A549 (cell line): Measurements from ENCODE around the gene ARHGAP12. TPM values are rescaled to one million over a fixed set of nuclear protein-coding genes. Genes with fewer than 3 reads are reported as not detected.
A peak's percentile ranks its signal among the peaks of the same experiment; 100 is the strongest.
"Not testable (repeated sequence)": the region's sequence is repeated elsewhere in the genome, so short reads cannot be mapped to it uniquely, and the experiment has no call there.

ENCODE experiments used
- ATAC-seq, 2 experiments: fragments of 200-7000 bp in 1 of 2; fragments of >200 bp in 1 of 2; cut with Nextera tagmentation in 1 of 2; cut with Tn5 transposase in 1 of 2; 3 replicates each; pipeline versions ENCODE4 v1.8.0 to v1.9.1; 2018 to 2020; ENCODE audit warnings: mild to moderate bottlenecking in 1 of 2, moderate library complexity in 1 of 2
- CTCF ChIA-PET: fragments of 300-600 bp; sonication (Branson Sonifier 250); formaldehyde crosslinking; extraction: SDS; loops from one replicate; lab custom pipeline; 2021; ENCODE audit warnings: antibody characterized with exemption, inconsistent platforms; lab: Yijun Ruan, JAX
- POLR2A ChIA-PET: fragments of 350-600 bp; formaldehyde crosslinking; extraction: SDS; loops from one replicate; lab custom pipeline; 2021; ENCODE audit warnings: antibody characterized with exemption, inconsistent platforms; lab: Yijun Ruan, JAX
- DNase-seq, 2 experiments: peaks; one replicate each; pipeline versions ENCODE4 v3.0.0 to v3.0.0-alpha.2; 2011 to 2016; ENCODE audit warnings: low read depth in 1 of 2, low spot score in 1 of 2
- FAIRE-seq: peaks from 2 replicates; lab custom pipeline; 2011; peaks lifted over from hg19 to GRCh38; lab: Jason Lieb, UNC
- H3K27ac ChIP-seq, 2 experiments: fragments of >200 bp; sonication (Bioruptor Twin); formaldehyde crosslinking; 3 replicates each; pipeline ENCODE4 v1.5.1; 2016 to 2017
- H3K4me1 ChIP-seq: fragments of >200 bp; sonication (Bioruptor Twin); formaldehyde crosslinking; 3 replicates; pipeline ENCODE4 v1.6.1; 2016
- H3K4me2 ChIP-seq: fragments of >200 bp; sonication (Bioruptor Twin); formaldehyde crosslinking; 3 replicates; pipeline ENCODE4 v1.6.1; 2016
- H3K4me3 ChIP-seq: fragments of >200 bp; sonication (Bioruptor Twin); formaldehyde crosslinking; 3 replicates; pipeline ENCODE4 v1.5.1; 2016
- H3K9me3 ChIP-seq: fragments of >200 bp; sonication (Bioruptor Twin); formaldehyde crosslinking; 3 replicates; pipeline ENCODE4 v1.6.1; 2016
- CEBPB ChIP-seq, 2 experiments: fragments of >200 bp in 1 of 2; sonication (Bioruptor Twin) in 1 of 2; formaldehyde crosslinking in 1 of 2; IDR thresholded peaks; 2 replicates each; pipeline ENCODE4 v1.6.1; 2012 to 2016
- CHD4 ChIP-seq: fragments of 200-600 bp; sonication (generic); IDR thresholded peaks from 2 replicates; pipeline ENCODE4 v1.6.1; 2016; ENCODE audit warnings: antibody characterized with exemption, mild to moderate bottlenecking, borderline replicate concordance
- EP300 ChIP-seq, 2 experiments: fragments of >200 bp; sonication (Bioruptor Twin); formaldehyde crosslinking; IDR thresholded peaks; 2 replicates in 1 of 2; 3 replicates in 1 of 2; pipeline ENCODE4 v1.6.1; 2016 to 2017
- FOSL2 ChIP-seq, 2 experiments: fragments of 450-650 bp in 1 of 2; fragments of >200 bp in 1 of 2; sonication (Bioruptor Twin) in 1 of 2; formaldehyde crosslinking; IDR thresholded peaks; 2 replicates each; pipeline versions ENCODE4 v1.5.0 to v1.6.1; 2016 to 2020; ENCODE audit warnings: mild to moderate bottlenecking in 1 of 2, moderate library complexity in 1 of 2
- FOXS1 ChIP-seq: fragments of 250-450 bp; sonication (Bioruptor Pico); IDR thresholded peaks from 2 replicates; pipeline ENCODE4 v1.5.0; 2020; ENCODE audit warnings: mild to moderate bottlenecking, moderate library complexity
- GATA3 ChIP-seq: IDR thresholded peaks from 2 replicates; pipeline ENCODE4 v1.6.1; 2012; ENCODE audit warnings: borderline replicate concordance
- HEYL ChIP-seq: fragments of 250-450 bp; sonication (Bioruptor Pico); IDR thresholded peaks from 2 replicates; pipeline ENCODE4 v1.8.0; 2021; ENCODE audit warnings: mild to moderate bottlenecking, moderate library complexity
- HOXB5 ChIP-seq: fragments of 250-450 bp; sonication (Bioruptor Pico); IDR thresholded peaks from 2 replicates; pipeline ENCODE4 v1.5.0; 2020; ENCODE audit warnings: mild to moderate bottlenecking, moderate library complexity
- JUNB ChIP-seq: fragments of >200 bp; sonication (Bioruptor Twin); formaldehyde crosslinking; IDR thresholded peaks from 2 replicates; pipeline ENCODE4 v1.6.1; 2016
- MAFK ChIP-seq: fragments of 450-650 bp; IDR thresholded peaks from 2 replicates; pipeline ENCODE4 v1.6.1; 2014; ENCODE audit not compliant: partially characterized antibody
- MYC ChIP-seq: IDR thresholded peaks from 2 replicates; pipeline ENCODE4 v1.6.1; 2012; ENCODE audit warnings: mild to moderate bottlenecking, inconsistent platforms, low read length, improper control_type of control experiment, borderline replicate concordance
- NR3C1 ChIP-seq: fragments of >200 bp; sonication (Bioruptor Twin); formaldehyde crosslinking; IDR thresholded peaks from 3 replicates; pipeline ENCODE4 v1.6.1; 2017
- POLR2A ChIP-seq: IDR thresholded peaks from 2 replicates; pipeline ENCODE4 v1.6.1; 2012; ENCODE audit warnings: mild to moderate bottlenecking, low read length
- POLR2AphosphoS2 ChIP-seq: conservative IDR thresholded peaks from 2 replicates; pipeline ENCODE4 v1.6.1; 2012; ENCODE audit warnings: low read length, improper control_type of control experiment, inconsistent platforms
- RNF2 ChIP-seq: fragments of 200-600 bp; sonication (generic); IDR thresholded peaks from 2 replicates; pipeline ENCODE4 v1.6.1; 2016; ENCODE audit warnings: low read depth, mild to moderate bottlenecking, antibody characterized with exemption, moderate library complexity, borderline replicate concordance
- SMC3 ChIP-seq: fragments of >200 bp; sonication (Bioruptor Twin); formaldehyde crosslinking; IDR thresholded peaks from 3 replicates; pipeline ENCODE4 v1.6.1; 2018; ENCODE audit warnings: inconsistent platforms
- TFCP2L1 ChIP-seq: fragments of 250-450 bp; sonication (Bioruptor Pico); IDR thresholded peaks from 2 replicates; pipeline ENCODE4 v1.5.0; 2021; ENCODE audit warnings: mild to moderate bottlenecking
- ZFP36 ChIP-seq: fragments of 450-650 bp; IDR thresholded peaks from 2 replicates; pipeline ENCODE4 v1.6.1; 2014; ENCODE audit warnings: borderline replicate concordance; ENCODE audit not compliant: partially characterized antibody
- ZSCAN20 ChIP-seq: fragments of 250-450 bp; sonication (Bioruptor Pico); IDR thresholded peaks from 2 replicates; pipeline ENCODE4 v1.8.0; 2022; ENCODE audit warnings: mild to moderate bottlenecking, moderate library complexity
- WGBS: methylation state at CpG from one replicate; pipeline ENCODE4 v1.1.6; 2017; ENCODE audit errors: missing lambda C conversion rate; 5-methylcytosine and 5-hydroxymethylcytosine counted together
- polyA plus RNA-seq, 4 experiments: library from polyadenylated mRNA; depleted of rRNA in 3 of 4; stranded (reverse); fragments of >200 nt; fragmentation: RNase III in 1 of 4; extraction: RNeasy Plus Mini Kit Qiagen cat#74134 plus additional on column Dnase treatment in 1 of 4; gene quantifications; 2 replicates in 3 of 4; 3 replicates in 1 of 4; pipeline ENCODE4 v1.2.3, GENCODE V29; 2011 to 2017
- TF ChIP-seq, protein P1 (sequence below): fragments of >200 bp; sonication (Bioruptor Twin); formaldehyde crosslinking; IDR thresholded peaks from 3 replicates; pipeline ENCODE4 v1.6.1; 2016
- TF ChIP-seq, protein P2 (sequence below): fragments of 450-650 bp; IDR thresholded peaks from 2 replicates; pipeline ENCODE4 v1.6.1; 2014; ENCODE audit warnings: antibody characterized with exemption
- TF ChIP-seq, protein P3 (sequence below): fragments of 250-450 bp; sonication (Bioruptor Pico); IDR thresholded peaks from 2 replicates; pipeline ENCODE4 v1.5.0; 2020; ENCODE audit warnings: low read depth, mild to moderate bottlenecking, moderate library complexity

The ARHGAP12 gene
- polyA plus RNA-seq, 2 of the 4 experiments (the other 2 are of a cell fraction): 22.1 to 49.3 TPM

DNA sequence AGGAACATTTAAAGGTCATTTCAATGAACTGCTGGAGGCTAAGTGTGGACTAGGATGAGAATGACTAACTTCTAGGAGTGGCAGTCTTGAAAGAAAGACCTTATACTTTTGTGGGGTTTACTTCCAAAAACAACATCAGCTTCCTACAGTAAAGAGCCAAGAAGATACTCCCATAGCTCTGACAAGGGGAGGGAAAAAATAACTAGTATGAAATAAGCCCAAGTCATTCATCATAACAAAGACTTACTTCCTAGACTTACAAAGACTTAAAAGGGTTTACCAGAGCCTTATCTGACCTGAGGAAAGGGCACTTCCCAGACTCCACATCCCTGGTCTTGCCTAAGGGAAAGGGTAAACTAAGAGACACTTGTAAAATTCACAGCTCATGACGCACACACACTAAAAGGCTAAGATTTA is 31.7 kb downstream of the ARHGAP12 start (continued):
- TF ChIP-seq SMC3 (0 out of 3 replicates have a peak, but pooled peaks have one; percentile 3), NR3C1 (no peak), FOSL2 (IDR thresholded peaks at IDR 0.05) (no peak), FOSL2 (CRISPR knock-in tag; IDR thresholded peaks at IDR 0.05) (no peak), POLR2A (no peak), EP300 (IDR thresholded peaks at IDR 0.05) (peak in 1 of 2 experiments; percentile 50; a peak in 1 of 5 replicates), TFCP2L1 (CRISPR knock-in tag) (no peak), MAFK (no peak), RNF2 (no peak), CHD4 (no peak), ZSCAN20 (CRISPR knock-in tag) (no peak), GATA3 (0 out of 2 replicates have a peak, but pooled peaks have one; percentile 54), HOXB5 (CRISPR knock-in tag) (no peak), POLR2AphosphoS2 (no peak), HEYL (CRISPR knock-in tag) (no peak), CEBPB (IDR thresholded peaks at IDR 0.05) (peak in 1 of 2 experiments; percentile 22; a peak in 1 of 4 replicates), JUNB (peak; percentile 36; the same call in 1 of the 2 replicates), MYC (no peak)
- TF ChIP-seq, protein P1, sequence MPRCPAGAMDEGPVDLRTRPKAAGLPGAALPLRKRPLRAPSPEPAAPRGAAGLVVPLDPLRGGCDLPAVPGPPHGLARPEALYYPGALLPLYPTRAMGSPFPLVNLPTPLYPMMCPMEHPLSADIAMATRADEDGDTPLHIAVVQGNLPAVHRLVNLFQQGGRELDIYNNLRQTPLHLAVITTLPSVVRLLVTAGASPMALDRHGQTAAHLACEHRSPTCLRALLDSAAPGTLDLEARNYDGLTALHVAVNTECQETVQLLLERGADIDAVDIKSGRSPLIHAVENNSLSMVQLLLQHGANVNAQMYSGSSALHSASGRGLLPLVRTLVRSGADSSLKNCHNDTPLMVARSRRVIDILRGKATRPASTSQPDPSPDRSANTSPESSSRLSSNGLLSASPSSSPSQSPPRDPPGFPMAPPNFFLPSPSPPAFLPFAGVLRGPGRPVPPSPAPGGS: no peak
- TF ChIP-seq, all 56 proteins: peak for 6

DNA sequence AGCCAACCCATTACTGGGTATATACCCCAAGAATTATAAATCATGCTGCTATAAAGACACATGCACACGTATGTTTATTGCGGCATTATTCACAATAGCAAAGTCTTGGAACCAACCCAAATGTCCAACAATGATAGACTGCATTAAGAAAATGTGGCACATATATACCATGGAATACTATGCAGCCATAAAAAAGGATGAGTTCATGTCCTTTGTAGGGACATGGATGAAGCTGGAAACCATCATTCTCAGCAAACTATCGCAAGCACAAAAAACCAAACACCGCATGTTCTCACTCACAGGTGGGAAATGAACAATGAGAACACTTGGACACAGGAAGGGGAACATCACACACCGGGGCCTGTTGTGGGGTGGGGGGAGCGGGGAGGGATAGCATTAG is 32.9 kb downstream of the ARHGAP12 start:
- ATAC-seq, DNase-seq, H3K4me3 ChIP-seq, H3K4me2 ChIP-seq, CTCF ChIA-PET, H3K27ac ChIP-seq, H3K9me3 ChIP-seq, FAIRE-seq: not testable (repeated sequence)
- POLR2A ChIA-PET: interaction anchor here (2.0 kb wide), 1 partner anchor 34 kb away, joined by 12 read pairs; the partner anchor contains the start of gene ARHGAP12
- peaks cover 30% of the 10 kb centered on the region for H3K4me1 ChIP-seq
- 91% methylated on average over 6 of the region's 6 CpGs for WGBS

DNA sequence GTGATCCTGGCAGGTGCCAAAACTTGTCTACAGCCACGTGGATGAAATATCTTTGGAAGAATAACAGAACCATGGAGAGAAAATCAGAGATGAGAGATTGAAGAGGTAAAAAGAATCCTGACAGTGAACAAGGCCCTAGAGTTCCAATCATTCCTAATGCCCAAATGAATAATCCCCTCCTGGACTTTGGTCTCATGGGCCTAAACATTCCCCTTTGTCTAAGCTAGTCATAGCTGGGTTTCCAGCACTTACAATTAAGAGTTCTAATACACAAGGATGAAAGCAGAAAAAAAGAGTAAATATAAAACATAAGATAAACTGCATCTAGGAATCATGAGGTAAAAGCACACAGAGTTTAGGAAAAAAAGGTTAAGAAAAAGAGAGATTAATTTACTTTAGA is 40.2 kb downstream of the ARHGAP12 start:
- Histone ChIP-seq H3K27ac (peak overlapping the region; percentile 35 to 75), H3K9me3 (no peaks in the 10 kb centered on the region), H3K4me1 (peaks cover 67% of the 10 kb centered on the region), H3K4me2 (peak overlapping the region; percentile 60), H3K4me3 (no peak overlapping the region)
- no peak for DNase-seq
- FAIRE-seq: no peak
- ChIA-PET POLR2A (no interaction called here), CTCF (interaction anchor here (1.1 kb wide), 1 partner anchor 26 kb away, joined by 3 read pairs; no protein-coding TSS in a partner anchor)
- ATAC-seq: peak in 1 of 2 experiments; percentile 63; a peak in 3 of 6 replicates
- no peak for TF ChIP-seq EP300 (IDR thresholded peaks at IDR 0.05)
- TF ChIP-seq, protein P2, sequence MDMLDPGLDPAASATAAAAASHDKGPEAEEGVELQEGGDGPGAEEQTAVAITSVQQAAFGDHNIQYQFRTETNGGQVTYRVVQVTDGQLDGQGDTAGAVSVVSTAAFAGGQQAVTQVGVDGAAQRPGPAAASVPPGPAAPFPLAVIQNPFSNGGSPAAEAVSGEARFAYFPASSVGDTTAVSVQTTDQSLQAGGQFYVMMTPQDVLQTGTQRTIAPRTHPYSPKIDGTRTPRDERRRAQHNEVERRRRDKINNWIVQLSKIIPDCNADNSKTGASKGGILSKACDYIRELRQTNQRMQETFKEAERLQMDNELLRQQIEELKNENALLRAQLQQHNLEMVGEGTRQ: no peak
- no peak for TF ChIP-seq MYC
- TF ChIP-seq, protein P3, sequence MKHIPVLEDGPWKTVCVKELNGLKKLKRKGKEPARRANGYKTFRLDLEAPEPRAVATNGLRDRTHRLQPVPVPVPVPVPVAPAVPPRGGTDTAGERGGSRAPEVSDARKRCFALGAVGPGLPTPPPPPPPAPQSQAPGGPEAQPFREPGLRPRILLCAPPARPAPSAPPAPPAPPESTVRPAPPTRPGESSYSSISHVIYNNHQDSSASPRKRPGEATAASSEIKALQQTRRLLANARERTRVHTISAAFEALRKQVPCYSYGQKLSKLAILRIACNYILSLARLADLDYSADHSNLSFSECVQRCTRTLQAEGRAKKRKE (CRISPR knock-in tag): no peak
- TF ChIP-seq ZFP36: no peak
- TF ChIP-seq FOXS1: no peak
- no peak for TF ChIP-seq RNF2
- 33% methylated on average over 1 of the region's 1 CpG for WGBS
